Heart right ventricle (tissue), 16 donors: ENCODE measurements around the gene AMIGO2. TPM values are rescaled to one million over a fixed set of nuclear protein-coding genes. Genes with fewer than 3 reads are reported as not detected.

ENCODE experiments used
- ATAC-seq, 8 donors: fragments of 200-7000 bp; cut with Tn5 transposase; one replicate each; pipeline ENCODE4 v1.9.1; 2020; ENCODE audit warnings: mild to moderate bottlenecking in 8 of 8, moderate library complexity in 8 of 8, moderate number of reproducible peaks in 1 of 8
- DNase-seq, 2 donors: peaks; one replicate each; pipeline ENCODE4 v3.0.0-alpha.2; 2020
- H3K27ac ChIP-seq, 10 donors: fragments of 200-600 bp; sonication (generic) in 2 of 10; one replicate each; pipeline versions ENCODE4 v1.5.0 to v1.8.0; 2020 to 2022; ENCODE audit warnings: mild to moderate bottlenecking in 3 of 10
- H3K27me3 ChIP-seq, 7 donors: fragments of 200-600 bp; one replicate each; pipeline ENCODE4 v1.8.0; 2021 to 2022; ENCODE audit warnings: mild to moderate bottlenecking in 2 of 7
- H3K36me3 ChIP-seq, 9 donors: fragments of 200-600 bp; sonication (generic) in 1 of 9; one replicate each; pipeline versions ENCODE4 v1.5.0 to v1.8.0; 2020 to 2022; ENCODE audit warnings: mild to moderate bottlenecking in 2 of 9
- H3K4me1 ChIP-seq, 9 donors: fragments of 200-600 bp; sonication (generic) in 1 of 9; one replicate each; pipeline versions ENCODE4 v1.5.0 to v1.8.0; 2020 to 2022; ENCODE audit warnings: mild to moderate bottlenecking in 4 of 9
- H3K4me3 ChIP-seq, 10 donors: fragments of 200-600 bp; sonication (generic) in 2 of 10; one replicate each; pipeline versions ENCODE4 v1.5.0 to v1.8.0; 2020 to 2022; ENCODE audit warnings: mild to moderate bottlenecking in 7 of 10, moderate library complexity in 2 of 10
- H3K9me3 ChIP-seq, 11 donors: fragments of 200-600 bp in 10 of 11; sonication (generic) in 2 of 11; one replicate each; pipeline versions ENCODE4 v1.5.0 to v1.8.0; 2013 to 2022; ENCODE audit warnings: mild to moderate bottlenecking in 2 of 11, control low read depth in 1 of 11, moderate library complexity in 1 of 11
- CTCF ChIP-seq, 9 donors: fragments of 200-600 bp; sonication (generic) in 2 of 9; IDR thresholded peaks; one replicate each; pipeline versions ENCODE4 v1.5.0 to v1.8.0; 2021 to 2022; ENCODE audit warnings: antibody characterized with exemption in 9 of 9, mild to moderate bottlenecking in 5 of 9, moderate library complexity in 1 of 9
- WGBS, 2 donors: extraction: QIAGEN DNeasy Blood & Tissue Kit; methylation state at CpG; one replicate each; pipeline ENCODE4 v1.1.7; 2013; ENCODE audit warnings: inconsistent platforms in 1 of 2; 5-methylcytosine and 5-hydroxymethylcytosine counted together
- intact Hi-C, 10 donors: fragments of 100-400 bp; cut with DNase I; formaldehyde crosslinking; loops; one replicate each; pipeline versions ENCODE4 v1.11.1 to v1.14.2; 2022
- polyA plus RNA-seq, 2 donors: library from polyadenylated mRNA; stranded (reverse); fragments of 200-250 nt; gene quantifications; one replicate each; pipeline ENCODE4 v1.2.3, GENCODE V29; 2013
- total RNA-seq, 10 donors: library from RNA; stranded (reverse); fragmentation: NEBNext Ultra II Directional in 3 of 10; extraction: Animal tissue kit (Norgen Biotek cat#: 25700) in 3 of 10; gene quantifications; one replicate each; pipeline versions ENCODE4 v1.2.1 to v1.2.4, GENCODE V29; 2021 to 2023
- donor health status: Arrhythmogenic right ventricular cardiomyopathy.
- donor health status: ischemic (EF 13 %, LVEDD 7.1; RV severe dilation, severe dysfunction).
- donor health status: healthy with polysubstance abuse.
- donor health status: DM: no; HTN: yes; CAD: no.
- donor health status: DM: no; HTN: no; CAD: no.
- donor health status: ischemic (EF 25% LVEDD 6.9; RV normal size, moderate dysfunction).
- donor health status: ischemic (EF 25% LVEDD 5.7; RV mildly dilated, moderate dysfunction).
- donor health status: healthy.
- donor health status: DM: yes; HTN: yes; CAD: no.
- donor health status: Ischemic cardiomyopathy.
- donor health status: ischemic (EF 35%, LVEDD 5.7; RV mildly dilated, moderate dysfunction).
- donor health status: nonischemic (EF 11% LVEDD 7.7; RV severe dilation, severe dysfunction).
- donor health status: DM: yes; HTN: yes; CAD: no.
- donor health status: PGD.
- donor health status: ischemic (EF 29% LVEDD 5.4; RV normal size, mild dysfunction).
- donor health status: nonischemic (EF 23%, LVEDD 6.1; RV moderate dilation, normal function).

The AMIGO2 gene
- total and polyA plus RNA-seq, 12 donors, result 1.1 to 3.3 (median 2.2) TPM

GRCh38 chr12:47073951-47074350 lies 5.8 kb downstream of the AMIGO2 start:
- ATAC-seq (no peak), DNase-seq (no peak)
- Histone ChIP-seq H3K9me3 (no peaks in the 10 kb centered on the region), H3K36me3 (no peaks in the 10 kb centered on the region), H3K27ac (no peak overlapping the region), H3K4me3 (no peak overlapping the region), H3K27me3 (peaks cover 0 to 19% (median 11%) of the 10 kb centered on the region in 7 donors), H3K4me1 (peaks cover 0 to 16% (median 8%) of the 10 kb centered on the region in 9 donors)
- intact Hi-C loops, result no loop called here
- WGBS, 2 donors, result 75 to 85% methylated on average over 3 of the region's 3 CpGs
- no peak for TF ChIP-seq CTCF (IDR thresholded peaks at IDR 0.05)

- Histone ChIP-seq H3K4me3 (no peak overlapping the region), H3K27me3 (peaks cover 0 to 6% (median 0%) of the 10 kb centered on the region in 7 donors), H3K36me3 (no peaks in the 10 kb centered on the region), H3K4me1 (peaks cover 0 to 7% (median 3%) of the 10 kb centered on the region in 9 donors), H3K9me3 (no peaks in the 10 kb centered on the region), H3K27ac (no peak overlapping the region)
- ATAC-seq (no peak), DNase-seq (no peak)
- WGBS, 2 donors, result 44 to 51% methylated on average over 5 of the region's 5 CpGs
- intact Hi-C loops, result no loop called here
- TF ChIP-seq CTCF (IDR thresholded peaks at IDR 0.05), result peak in 7 of 9 donors; percentile 25 to 47 (median 30)
Measured at GRCh38 chr12:47071241-47071852, 8.4 kb downstream of the AMIGO2 start.

GRCh38 chr12:47070310-47070709 lies 9.4 kb downstream of the AMIGO2 start:
- no peak overlapping the region for H3K27ac ChIP-seq
- WGBS, 2 donors, result 98 to 100% methylated on average over 1 of the region's 1 CpG
- H3K4me3 ChIP-seq, result no peak overlapping the region
- H3K36me3 ChIP-seq, result no peaks in the 10 kb centered on the region
- DNase-seq, result no peak
- TF ChIP-seq CTCF (IDR thresholded peaks at IDR 0.05), result no peak
- H3K27me3 ChIP-seq, result peaks cover 0 to 4% (median 0%) of the 10 kb centered on the region in 7 donors
- H3K9me3 ChIP-seq, result no peaks in the 10 kb centered on the region
- intact Hi-C loops, result no loop called here
- ATAC-seq, result no peak
- peaks cover 0 to 7% (median 3%) of the 10 kb centered on the region in 9 donors for H3K4me1 ChIP-seq

GRCh38 chr12:47068539-47068938 lies 11.2 kb downstream of the AMIGO2 start:
- Histone ChIP-seq H3K4me3 (no peak overlapping the region), H3K27me3 (no peaks in the 10 kb centered on the region), H3K4me1 (peaks cover 0 to 7% (median 3%) of the 10 kb centered on the region in 9 donors), H3K9me3 (no peaks in the 10 kb centered on the region), H3K27ac (no peak overlapping the region), H3K36me3 (no peaks in the 10 kb centered on the region)
- DNase-seq (no peak), ATAC-seq (no peak)
- WGBS, 2 donors, result 73 to 79% methylated on average over 6 of the region's 6 CpGs
- TF ChIP-seq CTCF (IDR thresholded peaks at IDR 0.05), result no peak
- intact Hi-C loops, result no loop called here
